ENCODE measurements around the gene SNX33. TPM values are rescaled to one million over a fixed set of nuclear protein-coding genes. Genes with fewer than 3 reads are reported as not detected.

SNX33 gene
- total RNA-seq, 4 donors from 2014 or later: 4.9 to 6.7 (median 5.5) TPM

DNA sequence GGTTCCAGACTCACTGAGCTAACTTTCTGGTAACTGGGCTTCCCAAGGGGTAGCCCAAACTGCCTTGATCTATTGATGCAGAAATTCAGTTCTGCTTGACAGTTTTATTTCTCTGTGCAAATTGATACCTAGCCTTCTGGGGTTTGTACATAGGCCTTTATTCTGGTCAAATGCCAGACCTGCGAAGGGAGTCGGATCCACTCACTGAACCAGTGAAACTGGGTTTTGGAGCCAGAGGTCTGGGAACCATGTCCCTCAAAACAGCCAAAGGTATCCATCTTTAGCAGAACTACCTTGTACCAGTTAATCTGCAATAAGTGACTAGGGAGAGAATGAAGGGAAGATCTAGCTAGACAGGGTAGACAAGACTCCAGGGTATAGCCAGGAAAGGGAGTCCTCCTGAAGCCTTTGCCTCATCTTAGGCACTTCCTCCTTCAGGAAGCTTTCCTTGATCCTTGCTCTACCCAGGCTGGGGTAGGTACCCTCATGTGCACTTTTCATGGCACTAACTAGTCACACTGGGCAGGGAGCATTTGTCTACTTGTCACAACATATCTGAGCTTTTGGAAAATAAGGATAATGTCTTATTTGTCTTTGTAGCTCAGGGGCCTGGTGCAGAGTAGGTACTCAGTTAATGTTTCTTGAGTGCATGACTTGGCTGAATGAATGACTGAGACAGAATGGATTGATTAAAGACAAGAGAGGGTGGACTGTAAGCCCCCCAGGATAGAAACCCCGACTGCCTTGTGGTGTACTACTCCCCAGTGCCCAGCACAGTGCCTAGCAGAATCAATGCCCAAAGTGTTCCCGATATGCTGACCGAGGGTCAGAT is 1.4 kb upstream of the SNX33 start:
- Histone ChIP-seq H3K27me3 (no peaks in the 10 kb centered on the region), H3K4me1 (peaks cover 12 to 13% of the 10 kb centered on the region in 2 donors), H3K27ac (peak overlapping the region; percentile 80 to 87 (median 84)), H3K9me3 (no peaks in the 10 kb centered on the region), H3K36me3 (no peaks in the 10 kb centered on the region), H3K4me3 (peak overlapping the region; percentile 74 to 85 (median 76))
- no peak for TF ChIP-seq POLR2A (IDR thresholded peaks at IDR 0.05)
- TF ChIP-seq, protein P1, sequence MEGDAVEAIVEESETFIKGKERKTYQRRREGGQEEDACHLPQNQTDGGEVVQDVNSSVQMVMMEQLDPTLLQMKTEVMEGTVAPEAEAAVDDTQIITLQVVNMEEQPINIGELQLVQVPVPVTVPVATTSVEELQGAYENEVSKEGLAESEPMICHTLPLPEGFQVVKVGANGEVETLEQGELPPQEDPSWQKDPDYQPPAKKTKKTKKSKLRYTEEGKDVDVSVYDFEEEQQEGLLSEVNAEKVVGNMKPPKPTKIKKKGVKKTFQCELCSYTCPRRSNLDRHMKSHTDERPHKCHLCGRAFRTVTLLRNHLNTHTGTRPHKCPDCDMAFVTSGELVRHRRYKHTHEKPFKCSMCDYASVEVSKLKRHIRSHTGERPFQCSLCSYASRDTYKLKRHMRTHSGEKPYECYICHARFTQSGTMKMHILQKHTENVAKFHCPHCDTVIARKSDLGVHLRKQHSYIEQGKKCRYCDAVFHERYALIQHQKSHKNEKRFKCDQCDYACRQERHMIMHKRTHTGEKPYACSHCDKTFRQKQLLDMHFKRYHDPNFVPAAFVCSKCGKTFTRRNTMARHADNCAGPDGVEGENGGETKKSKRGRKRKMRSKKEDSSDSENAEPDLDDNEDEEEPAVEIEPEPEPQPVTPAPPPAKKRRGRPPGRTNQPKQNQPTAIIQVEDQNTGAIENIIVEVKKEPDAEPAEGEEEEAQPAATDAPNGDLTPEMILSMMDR (IDR thresholded peaks at IDR 0.05 in 4 of 5, conservative IDR thresholded peaks at IDR 0.05 in 1 of 5): no peak
- intact Hi-C loops (cut with DNase I; ENCODE audit: low total_unique reads) (no loop called here), in situ Hi-C loops (cut with MboI; ENCODE audit: low sequenced_read_pairs in 4 of 4) (loop anchor here in 2 of 4 donors (25.0 kb wide), 1 partner anchor 284 kb away; the partner anchor contains the start of gene MAN2C1 (in 2 of the 2))
- no peak for ATAC-seq
- DNase-seq: no peak

DNA sequence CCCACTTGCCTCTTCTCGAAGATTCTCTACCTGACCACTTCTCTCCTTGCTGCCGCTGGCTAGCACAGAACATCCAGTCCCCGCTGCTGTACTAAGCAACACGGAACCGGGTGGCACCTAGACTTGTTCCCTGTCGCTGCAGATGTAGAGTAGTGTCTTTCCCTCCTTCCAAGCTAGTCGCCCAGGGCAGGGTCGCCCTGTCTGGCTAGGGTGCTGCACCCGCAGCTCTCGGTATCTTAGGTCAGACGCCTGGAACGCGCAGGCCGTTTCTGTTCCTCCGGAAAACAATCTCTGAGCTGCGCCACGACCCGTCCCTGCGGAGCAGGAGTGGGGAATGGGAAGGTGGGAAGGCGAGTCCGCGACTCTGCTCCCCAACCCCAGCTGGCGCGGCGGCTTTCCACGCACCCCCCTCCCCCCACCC is 758 bp upstream of the SNX33 start:
- DNase-seq (no peak), ATAC-seq (peak; percentile 27 to 34)
- Histone ChIP-seq H3K27me3 (no peaks in the 10 kb centered on the region), H3K4me3 (peak overlapping the region; percentile 74 to 85 (median 76)), H3K27ac (peak overlapping the region; percentile 80 to 87 (median 84)), H3K9me3 (no peaks in the 10 kb centered on the region), H3K36me3 (no peaks in the 10 kb centered on the region), H3K4me1 (peaks cover 14 to 20% of the 10 kb centered on the region in 2 donors)
- intact Hi-C loops (cut with DNase I; ENCODE audit: low total_unique reads): no loop called here
- in situ Hi-C loops (cut with MboI; ENCODE audit: low sequenced_read_pairs in 4 of 4): loop anchor here in 2 of 4 donors (25.0 kb wide), 1 partner anchor 285 kb away; the partner anchor contains the start of gene MAN2C1 (in 2 of the 2)
- no peak for TF ChIP-seq POLR2A (IDR thresholded peaks at IDR 0.05)
- TF ChIP-seq, protein P1 (IDR thresholded peaks at IDR 0.05 in 4 of 5, conservative IDR thresholded peaks at IDR 0.05 in 1 of 5): no peak

GRCh38 chr15:75648156-75649000 is 666 bp downstream of the SNX33 start:
- no peak for DNase-seq
- in situ Hi-C loops (cut with MboI; ENCODE audit: low sequenced_read_pairs in 4 of 4): loop anchor here in 2 of 4 donors (25.0 kb wide), 1 partner anchor 286 kb away; the partner anchor contains the start of gene MAN2C1 (in 2 of the 2)
- Histone ChIP-seq H3K36me3 (no peaks in the 10 kb centered on the region), H3K27ac (peak overlapping the region; percentile 80 to 87 (median 84)), H3K4me1 (peaks cover 26 to 28% of the 10 kb centered on the region in 2 donors), H3K27me3 (no peaks in the 10 kb centered on the region), H3K9me3 (no peaks in the 10 kb centered on the region), H3K4me3 (peak overlapping the region; percentile 74 to 85 (median 76))
- TF ChIP-seq POLR2A (IDR thresholded peaks at IDR 0.05): no peak
- TF ChIP-seq, protein P1 (IDR thresholded peaks at IDR 0.05 in 4 of 5, conservative IDR thresholded peaks at IDR 0.05 in 1 of 5): no peak
- ATAC-seq: peak; percentile 20 to 34
- intact Hi-C loops (cut with DNase I; ENCODE audit: low total_unique reads): no loop called here

GRCh38 chr15:75649045-75649761 is 1.5 kb downstream of the SNX33 start:
- Histone ChIP-seq H3K4me3 (peak overlapping the region; percentile 74 to 85 (median 76)), H3K9me3 (no peaks in the 10 kb centered on the region), H3K36me3 (no peaks in the 10 kb centered on the region), H3K27me3 (no peaks in the 10 kb centered on the region), H3K4me1 (peaks cover 26 to 28% of the 10 kb centered on the region in 2 donors), H3K27ac (peak overlapping the region; percentile 80 to 87 (median 84))
- ATAC-seq (no peak), DNase-seq (no peak)
- TF ChIP-seq, protein P1 (IDR thresholded peaks at IDR 0.05 in 4 of 5, conservative IDR thresholded peaks at IDR 0.05 in 1 of 5): no peak
- no peak for TF ChIP-seq POLR2A (IDR thresholded peaks at IDR 0.05)
- in situ Hi-C loops (cut with MboI; ENCODE audit: low sequenced_read_pairs in 4 of 4): loop anchor here in 2 of 4 donors (25.0 kb wide), 1 partner anchor 287 kb away; the partner anchor contains the start of gene MAN2C1 (in 2 of the 2)
- intact Hi-C loops (cut with DNase I; ENCODE audit: low total_unique reads): no loop called here
